ENCODE measurements around the gene RWDD2A.

RWDD2A gene

DNA sequence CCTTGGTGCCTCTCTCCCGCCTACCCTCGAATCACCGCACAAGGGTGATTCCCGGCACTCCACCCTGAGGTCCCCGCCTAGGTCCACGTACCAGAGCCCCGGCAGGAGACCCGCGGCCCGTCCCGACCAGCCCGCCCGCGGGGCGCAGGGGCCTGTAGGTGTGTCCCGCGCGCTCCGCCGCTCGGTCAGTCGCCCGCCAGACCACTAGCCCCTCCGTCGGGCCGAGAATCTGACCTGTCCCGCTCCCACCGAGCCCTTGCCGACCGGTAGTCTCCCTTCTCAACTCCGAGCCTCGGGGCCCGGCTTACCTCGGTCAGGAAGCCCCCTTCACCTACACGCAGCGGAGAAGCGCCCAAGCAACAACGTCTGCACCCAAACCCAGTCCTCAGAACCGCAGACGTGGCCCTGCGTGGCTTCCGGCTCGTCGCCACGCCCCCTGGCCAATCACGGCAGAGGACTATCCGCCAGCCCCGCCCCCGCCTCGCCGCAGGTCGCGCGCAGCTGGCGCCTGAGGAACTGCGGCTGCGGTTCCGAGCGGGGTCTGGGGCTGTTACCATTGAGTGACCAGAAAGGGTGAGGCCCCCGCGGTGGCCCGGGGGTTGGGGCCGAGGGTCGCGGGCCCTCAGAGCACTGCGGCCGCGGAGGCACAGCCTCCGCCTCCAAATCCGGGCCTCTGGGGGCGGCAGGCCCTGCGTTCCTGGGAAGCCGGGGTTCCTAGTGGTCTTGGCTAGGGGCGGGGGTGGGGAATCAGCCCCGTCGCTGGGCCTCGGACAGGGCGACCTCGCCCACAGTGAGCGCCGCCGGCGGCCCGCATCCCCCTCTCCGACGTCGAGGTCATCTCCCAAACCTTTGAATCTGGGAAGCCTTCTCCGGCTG is at the start of gene RWDD2A, which contains the start of gene PGM3 (continued):
- TF ChIP-seq TCF7L2 (IDR thresholded peaks at IDR 0.05; ENCODE audit: borderline replicate concordance, low read depth, low read length), result no peak
- no peak for TF ChIP-seq ZNF324 (tag by site-specific recombination; IDR thresholded peaks at IDR 0.05)
- no peak for TF ChIP-seq ZNF521 (tag by site-specific recombination; IDR thresholded peaks at IDR 0.05)
- TF ChIP-seq, protein P1, sequence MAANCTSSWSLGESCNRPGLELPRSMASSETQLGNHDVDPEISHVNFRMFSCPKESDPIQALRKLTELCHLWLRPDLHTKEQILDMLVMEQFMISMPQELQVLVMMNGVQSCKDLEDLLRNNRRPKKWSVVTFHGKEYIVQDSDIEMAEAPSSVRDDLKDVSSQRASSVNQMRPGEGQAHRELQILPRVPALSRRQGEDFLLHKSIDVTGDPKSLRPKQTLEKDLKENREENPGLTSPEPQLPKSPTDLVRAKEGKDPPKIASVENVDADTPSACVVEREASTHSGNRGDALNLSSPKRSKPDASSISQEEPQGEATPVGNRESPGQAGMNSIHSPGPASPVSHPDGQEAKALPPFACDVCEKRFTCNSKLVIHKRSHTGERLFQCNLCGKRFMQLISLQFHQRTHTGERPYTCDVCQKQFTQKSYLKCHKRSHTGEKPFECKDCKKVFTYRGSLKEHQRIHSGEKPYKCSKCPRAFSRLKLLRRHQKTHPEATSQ (tag by site-specific recombination; IDR thresholded peaks at IDR 0.05), result peak; percentile 88
- TF ChIP-seq ZNF776 (tag by site-specific recombination; IDR thresholded peaks at IDR 0.05; ENCODE audit: borderline replicate concordance), result no peak
- TF ChIP-seq BCL11A (tag by site-specific recombination; IDR thresholded peaks at IDR 0.05; ENCODE audit: low read depth), result no peak
- TF ChIP-seq ZEB2 (tag by site-specific recombination; IDR thresholded peaks at IDR 0.05), result peak; percentile 81; the same call in 1 of the 2 replicates
- no peak for TF ChIP-seq ZNF473 (tag by site-specific recombination; IDR thresholded peaks at IDR 0.05)
- TF ChIP-seq KLF10 (tag by site-specific recombination; IDR thresholded peaks at IDR 0.05), result no peak
- TF ChIP-seq ZNF184 (tag by site-specific recombination; IDR thresholded peaks at IDR 0.05), result no peak
- TF ChIP-seq, protein P2, sequence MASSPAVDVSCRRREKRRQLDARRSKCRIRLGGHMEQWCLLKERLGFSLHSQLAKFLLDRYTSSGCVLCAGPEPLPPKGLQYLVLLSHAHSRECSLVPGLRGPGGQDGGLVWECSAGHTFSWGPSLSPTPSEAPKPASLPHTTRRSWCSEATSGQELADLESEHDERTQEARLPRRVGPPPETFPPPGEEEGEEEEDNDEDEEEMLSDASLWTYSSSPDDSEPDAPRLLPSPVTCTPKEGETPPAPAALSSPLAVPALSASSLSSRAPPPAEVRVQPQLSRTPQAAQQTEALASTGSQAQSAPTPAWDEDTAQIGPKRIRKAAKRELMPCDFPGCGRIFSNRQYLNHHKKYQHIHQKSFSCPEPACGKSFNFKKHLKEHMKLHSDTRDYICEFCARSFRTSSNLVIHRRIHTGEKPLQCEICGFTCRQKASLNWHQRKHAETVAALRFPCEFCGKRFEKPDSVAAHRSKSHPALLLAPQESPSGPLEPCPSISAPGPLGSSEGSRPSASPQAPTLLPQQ (tag by site-specific recombination; IDR thresholded peaks at IDR 0.05), result no peak; the same call in none of the 2 replicates
- TF ChIP-seq, protein P3, sequence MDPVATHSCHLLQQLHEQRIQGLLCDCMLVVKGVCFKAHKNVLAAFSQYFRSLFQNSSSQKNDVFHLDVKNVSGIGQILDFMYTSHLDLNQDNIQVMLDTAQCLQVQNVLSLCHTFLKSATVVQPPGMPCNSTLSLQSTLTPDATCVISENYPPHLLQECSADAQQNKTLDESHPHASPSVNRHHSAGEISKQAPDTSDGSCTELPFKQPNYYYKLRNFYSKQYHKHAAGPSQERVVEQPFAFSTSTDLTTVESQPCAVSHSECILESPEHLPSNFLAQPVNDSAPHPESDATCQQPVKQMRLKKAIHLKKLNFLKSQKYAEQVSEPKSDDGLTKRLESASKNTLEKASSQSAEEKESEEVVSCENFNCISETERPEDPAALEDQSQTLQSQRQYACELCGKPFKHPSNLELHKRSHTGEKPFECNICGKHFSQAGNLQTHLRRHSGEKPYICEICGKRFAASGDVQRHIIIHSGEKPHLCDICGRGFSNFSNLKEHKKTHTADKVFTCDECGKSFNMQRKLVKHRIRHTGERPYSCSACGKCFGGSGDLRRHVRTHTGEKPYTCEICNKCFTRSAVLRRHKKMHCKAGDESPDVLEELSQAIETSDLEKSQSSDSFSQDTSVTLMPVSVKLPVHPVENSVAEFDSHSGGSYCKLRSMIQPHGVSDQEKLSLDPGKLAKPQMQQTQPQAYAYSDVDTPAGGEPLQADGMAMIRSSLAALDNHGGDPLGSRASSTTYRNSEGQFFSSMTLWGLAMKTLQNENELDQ (tag by site-specific recombination; IDR thresholded peaks at IDR 0.05; ENCODE audit: low read depth), result no peak
- TF ChIP-seq ZNF266 (tag by site-specific recombination; IDR thresholded peaks at IDR 0.05; ENCODE audit: low read depth), result no peak
- no peak for TF ChIP-seq ZNF223 (tag by site-specific recombination; IDR thresholded peaks at IDR 0.05)
- TF ChIP-seq ZNF585B (tag by site-specific recombination; IDR thresholded peaks at IDR 0.05), result 0 out of 2 replicates have a peak, but pooled peaks have one; percentile 8
- TF ChIP-seq TRIM28 (IDR thresholded peaks at IDR 0.05; ENCODE audit: borderline replicate concordance, low read length), result no peak
- no peak; the same call in 1 of the 2 replicates for TF ChIP-seq HOXC10 (CRISPR knock-in tag; IDR thresholded peaks at IDR 0.05)
- TF ChIP-seq ZNF610 (tag by site-specific recombination; IDR thresholded peaks at IDR 0.05; ENCODE audit: borderline replicate concordance), result peak; percentile 83
- TF ChIP-seq, protein P4, sequence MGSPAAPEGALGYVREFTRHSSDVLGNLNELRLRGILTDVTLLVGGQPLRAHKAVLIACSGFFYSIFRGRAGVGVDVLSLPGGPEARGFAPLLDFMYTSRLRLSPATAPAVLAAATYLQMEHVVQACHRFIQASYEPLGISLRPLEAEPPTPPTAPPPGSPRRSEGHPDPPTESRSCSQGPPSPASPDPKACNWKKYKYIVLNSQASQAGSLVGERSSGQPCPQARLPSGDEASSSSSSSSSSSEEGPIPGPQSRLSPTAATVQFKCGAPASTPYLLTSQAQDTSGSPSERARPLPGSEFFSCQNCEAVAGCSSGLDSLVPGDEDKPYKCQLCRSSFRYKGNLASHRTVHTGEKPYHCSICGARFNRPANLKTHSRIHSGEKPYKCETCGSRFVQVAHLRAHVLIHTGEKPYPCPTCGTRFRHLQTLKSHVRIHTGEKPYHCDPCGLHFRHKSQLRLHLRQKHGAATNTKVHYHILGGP (tag by site-specific recombination; IDR thresholded peaks at IDR 0.05), result no peak
- TF ChIP-seq ZFP69B (tag by site-specific recombination; IDR thresholded peaks at IDR 0.05), result peak; percentile 40; the same call in 1 of the 2 replicates
- no peak for TF ChIP-seq ZNF146 (tag by site-specific recombination; IDR thresholded peaks at IDR 0.05)
- TF ChIP-seq, protein P5, sequence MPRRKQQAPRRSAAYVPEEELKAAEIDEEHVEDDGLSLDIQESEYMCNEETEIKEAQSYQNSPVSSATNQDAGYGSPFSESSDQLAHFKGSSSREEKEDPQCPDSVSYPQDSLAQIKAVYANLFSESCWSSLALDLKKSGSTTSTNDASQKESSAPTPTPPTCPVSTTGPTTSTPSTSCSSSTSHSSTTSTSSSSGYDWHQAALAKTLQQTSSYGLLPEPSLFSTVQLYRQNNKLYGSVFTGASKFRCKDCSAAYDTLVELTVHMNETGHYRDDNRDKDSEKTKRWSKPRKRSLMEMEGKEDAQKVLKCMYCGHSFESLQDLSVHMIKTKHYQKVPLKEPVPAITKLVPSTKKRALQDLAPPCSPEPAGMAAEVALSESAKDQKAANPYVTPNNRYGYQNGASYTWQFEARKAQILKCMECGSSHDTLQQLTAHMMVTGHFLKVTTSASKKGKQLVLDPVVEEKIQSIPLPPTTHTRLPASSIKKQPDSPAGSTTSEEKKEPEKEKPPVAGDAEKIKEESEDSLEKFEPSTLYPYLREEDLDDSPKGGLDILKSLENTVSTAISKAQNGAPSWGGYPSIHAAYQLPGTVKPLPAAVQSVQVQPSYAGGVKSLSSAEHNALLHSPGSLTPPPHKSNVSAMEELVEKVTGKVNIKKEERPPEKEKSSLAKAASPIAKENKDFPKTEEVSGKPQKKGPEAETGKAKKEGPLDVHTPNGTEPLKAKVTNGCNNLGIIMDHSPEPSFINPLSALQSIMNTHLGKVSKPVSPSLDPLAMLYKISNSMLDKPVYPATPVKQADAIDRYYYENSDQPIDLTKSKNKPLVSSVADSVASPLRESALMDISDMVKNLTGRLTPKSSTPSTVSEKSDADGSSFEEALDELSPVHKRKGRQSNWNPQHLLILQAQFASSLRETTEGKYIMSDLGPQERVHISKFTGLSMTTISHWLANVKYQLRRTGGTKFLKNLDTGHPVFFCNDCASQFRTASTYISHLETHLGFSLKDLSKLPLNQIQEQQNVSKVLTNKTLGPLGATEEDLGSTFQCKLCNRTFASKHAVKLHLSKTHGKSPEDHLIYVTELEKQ (tag by site-specific recombination; IDR thresholded peaks at IDR 0.05; ENCODE audit: borderline replicate concordance), result 0 out of 2 replicates have a peak, but pooled peaks have one; percentile 7
- peak; percentile 92; the same call in 1 of the 2 replicates for TF ChIP-seq ZFP37 (tag by site-specific recombination; IDR thresholded peaks at IDR 0.05)
- TF ChIP-seq SCRT2 (tag by site-specific recombination; IDR thresholded peaks at IDR 0.05), result peak; percentile 83
- peak; percentile 97 for TF ChIP-seq ZNF2 (tag by site-specific recombination; IDR thresholded peaks at IDR 0.05)
- no peak for TF ChIP-seq ZNF23 (tag by site-specific recombination; IDR thresholded peaks at IDR 0.05; ENCODE audit: borderline replicate concordance)
- TF ChIP-seq YY2 (tag by site-specific recombination; IDR thresholded peaks at IDR 0.05), result no peak
- TF ChIP-seq ZNF658 (tag by site-specific recombination; IDR thresholded peaks at IDR 0.05), result no peak
